ENCODE results near the gene FAAP100.

DNA sequence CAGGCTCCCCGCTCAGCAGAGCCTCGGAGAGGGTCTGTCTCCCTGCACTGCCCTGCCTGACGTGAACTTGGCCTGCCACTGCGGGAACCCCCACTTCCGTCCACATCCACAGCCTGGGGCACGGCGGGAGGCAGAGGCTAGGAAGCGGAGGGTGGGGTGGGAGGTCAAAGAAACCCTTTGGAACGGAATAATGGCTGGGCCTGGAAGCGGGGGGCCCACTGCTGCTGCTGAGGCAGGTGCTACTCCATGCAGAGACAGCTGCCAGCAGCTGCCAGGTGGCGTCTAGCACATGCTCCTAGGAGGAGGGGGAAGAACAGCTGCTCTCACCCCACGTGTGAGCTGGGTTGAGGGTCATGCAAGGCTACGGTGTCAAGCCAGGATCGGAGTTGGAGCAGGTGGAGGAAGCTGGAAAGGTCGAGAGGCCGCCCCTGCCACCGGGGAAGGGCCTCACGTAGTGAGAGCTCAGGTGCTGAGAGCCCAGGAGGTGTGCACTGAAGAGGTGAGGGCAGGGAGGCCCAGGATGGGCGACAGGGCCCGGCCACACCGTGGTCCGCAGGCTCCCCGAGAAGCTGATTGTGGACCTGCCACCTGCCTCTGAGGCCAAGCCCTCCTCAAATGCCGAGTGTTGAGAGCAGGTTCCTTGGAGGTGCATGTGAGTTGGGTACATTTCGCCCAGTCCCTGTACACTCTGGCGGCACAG lies 14.1 kb downstream of the FAAP100 start:
- TF ChIP-seq, protein P1, sequence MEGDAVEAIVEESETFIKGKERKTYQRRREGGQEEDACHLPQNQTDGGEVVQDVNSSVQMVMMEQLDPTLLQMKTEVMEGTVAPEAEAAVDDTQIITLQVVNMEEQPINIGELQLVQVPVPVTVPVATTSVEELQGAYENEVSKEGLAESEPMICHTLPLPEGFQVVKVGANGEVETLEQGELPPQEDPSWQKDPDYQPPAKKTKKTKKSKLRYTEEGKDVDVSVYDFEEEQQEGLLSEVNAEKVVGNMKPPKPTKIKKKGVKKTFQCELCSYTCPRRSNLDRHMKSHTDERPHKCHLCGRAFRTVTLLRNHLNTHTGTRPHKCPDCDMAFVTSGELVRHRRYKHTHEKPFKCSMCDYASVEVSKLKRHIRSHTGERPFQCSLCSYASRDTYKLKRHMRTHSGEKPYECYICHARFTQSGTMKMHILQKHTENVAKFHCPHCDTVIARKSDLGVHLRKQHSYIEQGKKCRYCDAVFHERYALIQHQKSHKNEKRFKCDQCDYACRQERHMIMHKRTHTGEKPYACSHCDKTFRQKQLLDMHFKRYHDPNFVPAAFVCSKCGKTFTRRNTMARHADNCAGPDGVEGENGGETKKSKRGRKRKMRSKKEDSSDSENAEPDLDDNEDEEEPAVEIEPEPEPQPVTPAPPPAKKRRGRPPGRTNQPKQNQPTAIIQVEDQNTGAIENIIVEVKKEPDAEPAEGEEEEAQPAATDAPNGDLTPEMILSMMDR (IDR thresholded peaks at IDR 0.05): peak; percentile 8
- TF ChIP-seq EZH2 (IDR thresholded peaks at IDR 0.05; ENCODE audit: borderline replicate concordance, insufficient read depth, low read depth, low read length, poor library complexity, severe bottlenecking): no peak

Data from B cell (primary cell).